HG02970 (cell line): ENCODE results near the gene ZFAND4.
"Not testable (repeated sequence)": the region's sequence is repeated elsewhere in the genome, so short reads cannot be mapped to it uniquely, and the experiment has no call there.

Experiments used
- ATAC-seq: cut with Tn5 transposase; IDR thresholded peaks from one replicate; pipeline ENCODE4 v1.9.1; 2021; ENCODE audit warnings: mild to moderate bottlenecking, moderate library complexity, moderate number of reproducible peaks; ENCODE audit not compliant: unreplicated experiment, low FRiP score

ZFAND4 gene

DNA sequence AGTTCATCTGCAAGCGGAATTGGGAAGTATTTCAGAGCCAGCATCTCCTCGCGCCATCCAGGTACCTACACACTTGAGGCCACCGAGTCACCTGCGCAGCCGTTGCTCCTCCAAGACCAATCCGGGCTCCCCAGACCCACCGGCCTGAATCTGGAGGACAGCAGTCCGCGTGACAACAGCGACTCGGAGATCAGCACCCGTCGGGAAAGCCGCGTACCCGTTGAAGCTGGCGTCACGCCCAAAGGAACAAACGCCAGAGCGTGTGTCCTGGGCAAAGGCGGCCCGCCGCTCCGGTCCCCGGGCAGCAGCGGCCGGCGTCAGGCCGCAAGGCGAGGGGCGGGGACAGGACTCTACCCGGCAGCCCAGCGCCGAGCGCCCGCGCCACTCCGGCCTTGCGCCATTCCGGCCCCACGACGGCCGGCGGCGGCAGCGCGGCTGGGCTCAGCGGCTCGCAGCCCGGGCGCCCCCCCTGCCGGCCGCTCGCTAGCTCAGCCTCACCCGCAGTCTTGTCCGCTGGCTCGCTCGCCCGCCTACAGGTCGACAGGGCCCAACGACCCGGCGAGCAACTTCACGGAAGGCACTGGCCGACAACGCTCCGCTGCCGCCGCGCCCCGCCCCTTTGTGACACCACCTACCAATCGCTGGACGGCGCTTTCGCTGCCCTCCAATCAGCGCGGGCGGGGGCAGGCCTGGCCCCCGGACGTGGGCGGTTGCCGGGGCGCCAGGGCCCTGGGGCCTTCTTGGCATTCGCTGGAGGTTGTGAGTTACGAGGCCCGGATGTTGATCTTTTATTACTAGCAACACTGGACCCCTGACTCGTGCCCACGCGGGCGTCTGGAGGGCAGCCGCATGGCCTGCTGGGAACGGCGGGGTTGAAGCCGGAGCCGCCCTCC, at the start of gene ZFAND4:
Gene ZFAND4, minus strand, starts transcription at position 592 of the 893 bp plus-strand sequence. CDS start 9,047 bp downstream, outside the sequence.
- peak; percentile 99 for ATAC-seq

DNA sequence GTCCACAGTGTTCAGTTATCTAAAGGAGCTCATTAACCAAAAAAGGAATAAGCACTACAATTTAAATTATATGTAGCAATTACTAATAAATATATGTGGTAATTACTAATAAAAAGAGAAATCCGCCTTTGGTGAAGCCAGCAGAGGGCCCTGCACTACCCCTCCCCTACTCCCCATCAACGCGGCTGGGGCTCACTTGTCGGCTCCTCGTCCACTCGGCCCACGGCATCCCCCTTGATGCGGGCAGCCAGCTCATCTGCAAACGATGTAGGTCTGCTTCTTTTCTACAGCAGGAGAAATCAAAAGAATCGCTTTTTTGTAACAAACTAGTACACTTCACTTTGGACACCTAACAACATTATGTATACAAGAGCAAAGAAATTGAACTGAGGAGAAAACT, 48.9 kb upstream of the ZFAND4 start:
- ATAC-seq = not testable (repeated sequence)

DNA sequence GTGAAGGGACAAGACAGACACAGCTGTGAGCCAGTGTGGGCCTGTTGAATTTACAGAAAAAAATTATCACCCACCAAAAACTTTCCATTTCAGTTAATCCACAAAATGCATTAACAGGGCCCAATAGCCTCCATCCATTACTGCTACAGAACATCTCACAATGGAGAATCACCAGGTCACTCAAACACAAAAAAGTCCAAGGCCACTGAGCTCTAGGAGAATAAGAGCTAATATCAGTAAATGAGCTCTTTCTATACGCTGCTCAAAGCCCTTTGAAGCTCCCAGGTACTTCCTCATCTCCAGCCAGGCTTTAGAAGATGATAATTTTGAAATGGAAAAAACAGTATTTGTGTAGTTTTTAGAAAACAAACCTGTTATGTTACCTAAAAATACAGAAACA, 45.1 kb upstream of the ZFAND4 start:
- not testable (repeated sequence) for ATAC-seq

DNA sequence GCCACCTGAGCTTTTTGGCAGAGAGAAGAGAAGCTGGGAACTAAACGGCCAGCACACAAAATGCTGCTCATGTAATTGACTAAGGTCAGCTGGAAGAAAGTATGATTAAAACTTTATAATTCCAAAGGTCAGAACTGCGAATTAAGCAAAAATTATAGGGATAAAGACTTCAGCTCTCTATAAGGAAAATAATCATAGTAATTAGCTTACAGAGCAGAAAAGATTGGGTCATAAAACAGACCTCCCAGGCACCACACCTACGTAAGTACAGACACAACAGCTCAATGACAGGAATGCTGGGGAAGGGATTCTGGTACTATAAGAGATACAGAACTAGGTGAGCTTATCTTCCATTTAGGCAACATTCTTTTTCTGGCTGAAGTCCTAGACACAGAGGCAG, 44.5 kb upstream of the ZFAND4 start:
- not testable (repeated sequence) for ATAC-seq

DNA sequence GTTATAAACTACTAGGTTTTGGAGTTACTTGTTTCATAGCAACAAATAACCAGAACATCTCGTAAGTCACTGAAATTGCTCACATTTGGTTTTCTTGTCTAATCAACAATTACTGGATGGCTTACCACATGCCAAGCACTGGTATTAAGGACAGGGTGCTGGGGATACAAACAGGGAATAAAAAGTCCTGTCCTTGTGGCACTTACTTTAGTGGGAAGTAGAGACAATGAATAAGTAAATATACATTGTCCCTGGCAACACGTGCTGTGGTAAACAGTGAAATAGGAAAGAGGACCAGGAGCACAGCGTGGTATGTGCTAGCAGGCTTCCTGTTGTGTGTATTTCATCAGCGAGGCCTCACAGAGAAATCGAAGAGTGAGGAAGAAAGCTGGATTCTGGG, 38.7 kb upstream of the ZFAND4 start:
- not testable (repeated sequence) for ATAC-seq

DNA sequence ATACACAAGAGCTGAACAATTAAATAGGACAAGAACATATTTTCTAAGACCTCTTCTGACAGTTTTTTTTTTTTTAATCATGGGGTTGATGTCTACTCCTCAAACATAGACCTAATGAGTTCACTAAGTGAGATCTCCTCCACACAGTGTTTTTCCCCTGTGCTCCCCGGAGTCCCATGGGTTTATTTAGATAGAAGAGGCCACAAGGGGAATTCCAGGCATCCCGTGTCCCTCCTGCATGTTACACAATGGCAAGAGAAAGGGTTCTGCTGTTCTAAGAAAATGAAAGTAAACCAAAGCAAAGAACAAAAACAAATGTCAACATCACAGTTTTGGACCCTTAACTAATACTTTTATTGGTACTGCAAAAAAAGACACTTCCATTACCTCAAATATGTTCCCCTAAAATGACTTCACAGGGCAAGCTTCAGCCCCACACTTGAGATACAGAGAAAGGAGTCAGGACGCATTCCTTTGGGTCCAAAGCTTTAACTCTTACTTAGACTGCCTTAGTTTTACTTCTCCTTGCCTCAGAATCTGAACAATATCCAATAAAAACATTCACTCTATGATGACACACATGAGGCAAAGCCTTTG, 37.7 kb upstream of the ZFAND4 start:
- peak; percentile 67 for ATAC-seq

DNA sequence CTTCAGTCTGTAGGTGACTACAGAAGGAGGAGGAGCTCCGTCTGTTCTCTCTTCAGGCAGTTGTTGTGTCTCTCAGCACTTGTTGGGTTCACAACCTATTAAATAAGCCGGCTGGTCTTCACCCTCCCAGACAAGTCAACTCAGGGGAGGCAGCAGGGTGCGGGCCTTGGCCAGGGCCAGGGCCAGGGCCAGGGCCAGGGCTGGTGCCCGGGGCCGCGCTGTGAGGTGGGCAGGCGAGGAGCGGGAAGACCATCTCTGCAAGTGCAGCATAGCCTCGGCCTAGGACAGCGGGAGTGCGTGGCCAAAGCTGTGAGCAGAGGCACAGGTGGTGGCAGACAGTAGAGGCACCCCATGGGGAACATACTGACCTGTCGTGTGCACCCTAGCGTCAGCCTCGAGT, 5.9 kb upstream of the ZFAND4 start:
- not testable (repeated sequence) for ATAC-seq

DNA sequence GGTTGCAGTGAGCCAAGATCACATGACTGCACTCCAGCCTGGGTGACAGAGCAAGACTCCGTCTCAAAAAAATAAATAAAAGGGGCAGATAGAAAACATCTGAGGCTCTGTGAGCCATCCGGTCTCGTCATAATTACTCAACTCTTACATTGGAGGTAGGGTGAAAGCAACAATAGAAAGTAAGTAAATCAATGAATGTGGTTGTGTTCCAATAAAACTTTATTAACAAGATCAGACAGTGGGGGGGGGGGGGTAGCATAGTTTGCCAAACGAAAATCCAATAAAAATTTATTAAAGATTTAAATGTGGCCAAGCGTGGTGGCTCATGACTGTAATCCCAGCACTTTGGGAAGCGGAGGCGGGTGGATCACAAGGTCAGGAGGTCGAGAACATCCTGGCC, 2.8 kb upstream of the ZFAND4 start:
- no peak for ATAC-seq

DNA sequence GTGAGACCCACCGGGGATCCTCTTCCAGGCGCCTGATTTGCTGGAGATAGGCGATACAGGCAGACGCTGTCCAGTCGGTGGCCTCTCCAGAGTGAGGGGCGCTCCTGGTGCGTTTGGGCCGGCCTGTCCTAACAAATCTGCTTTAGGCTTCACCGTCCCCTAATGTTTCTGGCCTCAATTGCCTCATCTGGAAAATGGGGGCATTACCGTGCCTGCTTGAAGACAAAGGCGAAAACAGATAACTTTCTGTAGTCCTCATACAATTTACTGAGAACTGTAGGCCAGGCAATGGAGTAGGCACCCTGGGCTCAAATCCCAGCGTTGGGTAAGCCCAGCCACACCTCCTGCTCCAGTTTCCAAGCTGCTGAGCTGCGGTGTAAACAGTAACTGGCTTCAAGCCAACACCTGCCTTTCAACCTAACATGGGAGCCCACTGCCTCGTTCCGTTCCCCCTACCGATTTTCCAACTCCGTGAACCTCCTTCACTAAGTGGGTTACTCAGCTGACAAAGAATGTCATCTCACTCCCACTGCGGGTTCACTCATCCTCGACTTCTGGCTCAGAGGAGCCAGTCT, 589 bp upstream of the ZFAND4 start:
- no peak for ATAC-seq

DNA sequence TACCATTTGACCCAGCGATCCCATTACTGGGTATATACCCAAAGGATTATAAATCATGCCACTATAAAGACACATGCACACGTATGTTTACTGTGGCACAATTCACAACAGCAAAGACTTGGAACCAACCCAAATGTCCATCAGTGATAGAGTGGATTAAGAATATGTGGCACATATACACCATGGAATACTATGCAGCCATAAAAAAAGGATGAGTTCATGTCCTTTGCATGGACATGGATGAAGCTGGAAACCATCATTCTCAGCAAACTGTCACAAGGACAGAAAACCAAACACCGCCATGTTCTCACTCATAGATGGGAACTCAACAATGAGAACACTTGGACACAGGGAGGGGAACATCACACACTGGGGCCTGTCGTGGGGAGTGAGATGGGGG, 1.3 kb downstream of the ZFAND4 start:
- ATAC-seq = not testable (repeated sequence)

DNA sequence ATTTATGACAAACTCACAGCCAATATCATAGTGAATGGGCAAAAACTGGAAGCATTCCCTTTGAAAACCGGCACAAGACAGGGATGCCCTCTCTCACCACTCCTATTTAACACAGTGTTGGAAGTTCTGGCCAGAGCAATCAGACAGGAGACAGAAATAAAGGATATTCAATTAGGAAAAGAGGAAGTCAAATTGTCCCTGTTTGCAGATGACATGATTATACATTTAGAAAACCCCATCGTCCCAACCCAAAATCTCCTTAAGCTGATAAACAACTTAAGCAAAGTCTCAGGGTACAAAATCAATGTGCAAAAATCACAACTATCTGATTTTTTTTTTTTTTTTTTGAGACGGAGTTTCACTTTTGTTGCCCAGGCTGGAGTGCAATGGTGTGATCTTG, 2.7 kb downstream of the ZFAND4 start:
- ATAC-seq = not testable (repeated sequence)

DNA sequence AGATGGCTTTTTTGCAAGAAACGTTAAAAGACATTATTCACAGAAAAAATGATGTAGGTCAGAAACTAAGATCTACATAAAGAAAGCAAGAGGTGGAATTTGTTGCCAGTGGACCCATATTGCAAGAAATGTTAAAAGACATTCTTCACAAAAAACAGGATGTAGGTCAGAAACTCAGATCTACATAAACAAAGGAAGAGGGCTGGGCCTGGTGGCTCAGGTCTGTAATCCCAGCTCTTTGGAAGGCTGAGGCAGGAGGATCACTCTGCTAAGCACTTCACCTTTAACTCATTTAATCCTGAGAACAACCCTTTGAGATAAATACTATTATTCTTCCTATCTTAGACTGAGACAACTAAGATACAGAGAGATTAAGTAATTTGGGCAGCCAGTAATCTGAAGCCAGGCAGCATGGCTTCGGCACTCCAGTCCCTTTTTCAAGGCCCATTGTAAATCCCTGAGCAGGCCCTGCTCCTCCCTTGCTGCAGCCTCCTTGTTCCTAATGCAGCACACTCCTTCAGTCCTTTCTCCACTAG, 11.6 kb downstream of the ZFAND4 start:
- no peak for ATAC-seq

DNA sequence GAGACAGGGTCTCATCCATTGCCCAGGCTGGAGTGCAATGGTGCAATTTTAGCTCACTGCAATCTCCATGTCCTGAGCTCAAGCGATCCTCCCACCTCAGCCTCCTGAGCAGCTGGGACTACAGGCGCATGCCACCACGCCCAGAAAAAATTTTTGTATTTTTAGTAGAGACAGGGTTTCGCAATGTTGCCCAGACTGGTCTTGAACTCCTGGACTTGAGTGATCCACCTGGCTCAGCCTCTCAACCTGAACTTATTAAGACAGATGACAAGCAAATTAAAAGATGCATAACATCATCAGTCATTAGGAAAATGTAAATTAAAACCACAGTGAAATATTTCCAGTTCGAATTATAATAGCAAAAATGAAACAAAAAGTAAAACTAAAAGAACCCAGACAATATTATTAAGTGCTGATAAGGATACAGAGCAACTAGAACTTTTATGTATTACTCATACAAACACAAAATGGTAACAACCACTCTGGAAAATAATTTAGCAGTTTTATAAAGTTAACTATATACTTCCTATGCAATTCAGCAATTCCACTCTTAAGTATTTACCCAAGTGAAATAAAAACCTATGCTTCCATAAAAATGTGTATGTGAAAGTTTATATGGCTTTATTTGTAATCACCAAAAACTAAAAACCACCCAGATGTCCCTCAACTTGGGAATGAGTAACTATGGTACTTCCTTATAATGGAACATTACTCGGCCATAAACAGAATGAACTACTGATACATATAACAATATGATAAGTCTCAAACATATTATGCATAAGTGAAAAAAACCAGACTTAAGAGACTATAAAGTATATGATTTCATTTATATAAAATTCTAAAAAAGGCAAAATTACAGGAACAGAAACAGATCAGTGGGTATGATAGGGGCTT, 15.3 kb downstream of the ZFAND4 start:
- ATAC-seq = no peak

DNA sequence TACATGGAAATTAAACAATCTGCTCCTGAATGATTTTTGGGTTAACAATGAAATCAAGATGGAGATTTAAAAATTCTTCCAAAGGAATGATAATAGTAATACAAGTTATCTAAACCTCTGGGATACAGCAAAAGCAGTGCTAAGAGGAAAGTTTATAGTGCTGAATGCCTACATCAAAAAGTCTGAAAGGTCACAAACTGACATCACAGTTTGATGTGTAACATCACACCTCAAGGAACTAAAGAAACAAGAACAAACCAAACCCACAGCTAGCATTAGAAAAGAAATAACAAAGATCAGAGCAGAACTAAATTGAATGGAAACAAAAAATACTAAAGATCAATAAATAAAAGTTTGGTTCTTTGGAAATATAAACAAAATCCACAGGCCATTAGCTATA, 17.4 kb downstream of the ZFAND4 start:
- no peak for ATAC-seq

DNA sequence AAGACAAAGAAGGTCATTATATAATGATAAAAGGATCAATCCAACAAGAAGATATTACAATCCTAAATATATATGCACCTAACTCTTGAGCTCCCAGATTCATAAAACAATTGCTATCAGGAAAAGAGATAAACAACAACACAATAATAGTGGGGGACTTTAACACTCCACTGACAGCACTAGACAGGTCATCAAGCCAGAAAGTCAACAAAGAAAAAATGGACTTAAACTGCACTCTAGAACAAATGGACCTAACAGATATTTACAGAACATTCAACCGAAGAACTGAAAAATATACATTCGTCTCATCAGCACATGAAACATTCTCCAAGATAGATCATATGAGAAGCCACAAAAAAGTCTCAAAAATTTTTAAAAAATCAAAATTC, 17.8 kb downstream of the ZFAND4 start:
- not testable (repeated sequence) for ATAC-seq

DNA sequence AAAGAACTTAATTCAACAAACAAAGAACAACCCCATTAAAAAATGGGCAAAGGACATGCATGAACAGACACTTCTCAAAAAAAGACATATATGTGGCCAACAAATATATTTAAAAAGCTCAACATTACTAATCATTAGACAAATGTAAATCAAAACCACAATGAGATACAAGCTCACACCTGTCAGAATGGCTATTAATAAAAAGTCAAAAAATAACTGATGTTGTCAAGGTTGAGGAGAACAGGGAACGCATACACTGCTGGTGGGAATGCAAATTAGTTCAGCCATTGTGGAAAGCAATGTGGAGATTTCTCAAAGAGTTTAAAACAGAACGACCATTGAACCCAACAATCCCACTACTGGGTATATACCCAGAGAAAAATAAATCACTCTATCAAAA, 19.1 kb downstream of the ZFAND4 start:
- no peak for ATAC-seq

DNA sequence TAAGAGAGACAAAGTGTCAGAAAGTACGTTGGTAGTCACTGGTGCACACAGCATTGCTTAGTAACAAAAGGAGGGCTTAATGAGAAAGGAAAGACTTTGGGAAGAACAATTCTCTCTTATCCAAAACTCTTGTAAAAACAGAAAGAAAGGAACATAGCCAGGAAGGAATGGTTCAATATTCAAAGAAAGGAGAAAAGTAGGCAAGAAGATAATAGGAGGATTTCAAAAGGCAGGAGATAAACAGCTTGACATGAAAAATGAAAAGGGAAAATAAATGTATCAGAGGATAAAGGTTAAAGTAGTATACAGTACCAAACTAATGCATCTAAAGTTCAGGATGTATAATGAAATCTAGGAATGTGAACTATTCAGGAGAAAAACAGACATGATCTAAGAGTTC, 20.1 kb downstream of the ZFAND4 start:
- no peak for ATAC-seq

DNA sequence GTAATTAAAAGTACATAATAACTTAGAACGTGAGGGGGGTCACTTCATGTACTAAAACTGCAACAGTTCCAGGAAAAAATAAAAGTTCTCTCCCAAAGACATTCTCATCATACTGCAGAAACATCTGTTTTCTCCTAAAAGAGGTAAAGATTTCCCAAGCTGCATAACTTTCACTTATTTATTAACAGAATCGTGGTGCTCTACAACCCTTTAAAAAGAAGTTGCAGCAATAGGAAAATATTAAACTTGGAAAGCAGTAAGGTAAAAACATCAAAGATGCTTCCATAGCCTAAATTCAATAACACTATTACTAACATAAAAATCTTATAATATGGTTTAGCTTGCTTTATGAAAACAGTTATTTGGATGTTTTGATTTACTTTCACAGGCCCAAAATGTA, 23.3 kb downstream of the ZFAND4 start:
- no peak for ATAC-seq

DNA sequence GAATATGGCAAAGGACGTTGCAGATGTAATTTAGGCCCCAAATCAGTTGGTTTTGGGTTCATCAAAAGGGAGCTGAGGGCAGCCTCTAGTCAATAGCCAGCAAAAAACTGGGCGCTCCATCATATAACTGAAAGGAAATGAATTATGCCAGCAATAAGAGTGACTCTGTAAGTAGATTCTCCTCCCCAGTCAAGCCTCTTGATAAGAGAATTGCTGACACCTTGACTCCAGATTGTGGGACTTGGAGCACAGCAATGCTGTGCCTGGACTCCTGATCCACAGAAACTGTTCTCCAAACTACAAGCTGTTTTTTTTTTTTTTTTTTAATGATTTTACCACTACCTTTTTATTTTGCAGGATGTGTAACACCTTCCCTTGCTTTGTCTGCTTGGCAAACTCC, 25.5 kb downstream of the ZFAND4 start:
- ATAC-seq = no peak

DNA sequence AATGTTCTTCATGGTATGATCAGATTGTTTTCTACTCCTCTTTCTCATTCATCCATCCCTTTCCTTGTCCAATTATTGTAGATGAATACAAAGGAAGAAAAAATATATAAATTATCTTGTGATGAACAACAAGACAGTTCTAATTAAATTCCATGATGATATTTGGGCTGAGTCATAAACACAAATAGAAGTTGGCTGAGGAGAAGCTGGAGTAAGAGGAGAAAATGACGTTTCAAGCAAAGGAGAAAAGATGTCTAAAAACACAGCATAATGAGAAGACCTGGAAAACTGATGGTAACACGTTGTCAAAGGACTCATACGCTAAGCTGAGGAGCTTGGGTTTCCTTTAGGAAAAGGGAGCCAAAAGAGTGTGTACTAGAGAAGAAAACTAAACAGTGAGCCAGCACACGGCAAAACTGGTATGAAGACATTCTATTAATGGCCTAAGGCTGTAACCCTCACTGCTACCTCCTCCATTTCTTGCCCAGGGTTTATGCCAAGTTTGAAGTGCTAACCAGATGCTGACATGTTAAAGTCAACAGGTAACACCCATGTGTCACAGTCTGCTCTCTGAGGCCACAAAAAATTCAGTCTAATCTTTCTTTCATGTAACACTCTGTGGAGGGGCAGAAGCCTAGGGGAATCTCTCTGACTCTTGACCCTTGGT, 26.1 kb downstream of the ZFAND4 start:
- no peak for ATAC-seq
